Measurements from ENCODE around the gene IMMP2L.

DNA sequence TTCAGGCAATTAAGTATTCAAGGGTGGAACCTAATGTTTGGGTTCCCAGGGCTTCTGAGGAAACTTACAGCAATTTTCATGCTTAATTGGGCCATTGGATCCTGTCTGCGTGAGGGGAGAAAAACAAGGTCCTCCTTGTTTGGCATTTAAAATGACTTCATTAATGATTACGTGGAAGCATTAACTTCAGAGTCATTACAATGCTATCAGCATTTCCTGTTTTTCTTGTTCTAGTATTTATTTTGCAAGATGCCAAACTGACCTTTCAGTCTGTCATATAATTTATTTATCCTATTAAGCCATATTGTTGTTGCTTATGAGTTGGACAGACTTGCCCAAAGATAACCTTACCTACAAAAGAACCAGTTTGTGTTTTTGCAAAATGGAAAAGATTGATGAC is 795.4 kb downstream of the IMMP2L start:
- TF ChIP-seq EZH2phosphoT487 (IDR thresholded peaks at IDR 0.05; ENCODE audit: borderline replicate concordance): no peak
- TF ChIP-seq, protein P1, sequence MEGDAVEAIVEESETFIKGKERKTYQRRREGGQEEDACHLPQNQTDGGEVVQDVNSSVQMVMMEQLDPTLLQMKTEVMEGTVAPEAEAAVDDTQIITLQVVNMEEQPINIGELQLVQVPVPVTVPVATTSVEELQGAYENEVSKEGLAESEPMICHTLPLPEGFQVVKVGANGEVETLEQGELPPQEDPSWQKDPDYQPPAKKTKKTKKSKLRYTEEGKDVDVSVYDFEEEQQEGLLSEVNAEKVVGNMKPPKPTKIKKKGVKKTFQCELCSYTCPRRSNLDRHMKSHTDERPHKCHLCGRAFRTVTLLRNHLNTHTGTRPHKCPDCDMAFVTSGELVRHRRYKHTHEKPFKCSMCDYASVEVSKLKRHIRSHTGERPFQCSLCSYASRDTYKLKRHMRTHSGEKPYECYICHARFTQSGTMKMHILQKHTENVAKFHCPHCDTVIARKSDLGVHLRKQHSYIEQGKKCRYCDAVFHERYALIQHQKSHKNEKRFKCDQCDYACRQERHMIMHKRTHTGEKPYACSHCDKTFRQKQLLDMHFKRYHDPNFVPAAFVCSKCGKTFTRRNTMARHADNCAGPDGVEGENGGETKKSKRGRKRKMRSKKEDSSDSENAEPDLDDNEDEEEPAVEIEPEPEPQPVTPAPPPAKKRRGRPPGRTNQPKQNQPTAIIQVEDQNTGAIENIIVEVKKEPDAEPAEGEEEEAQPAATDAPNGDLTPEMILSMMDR (conservative IDR thresholded peaks at IDR 0.05; ENCODE audit: low read length): no peak

Measured in Loucy (cell line).